ENCODE data around the gene NCBP2L.

NCBP2L gene

DNA sequence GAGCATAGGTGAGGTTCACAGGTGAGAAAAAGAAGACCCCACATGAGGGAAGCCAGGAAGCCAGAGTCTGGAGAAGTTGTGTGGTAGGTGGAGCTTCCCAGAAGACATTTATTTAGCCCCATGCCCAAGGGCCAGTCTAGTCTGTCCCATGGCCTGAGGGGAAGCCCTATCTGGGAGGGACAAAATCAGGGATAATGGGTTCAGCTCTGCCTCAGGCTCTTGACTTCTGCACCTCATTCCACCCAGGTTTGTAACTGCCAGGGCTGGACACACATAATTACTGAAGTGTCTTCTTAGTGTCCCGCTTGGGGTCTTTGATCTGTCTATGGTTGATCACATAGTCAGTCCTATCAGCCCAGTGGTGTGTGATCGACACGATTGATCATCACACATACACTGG lies 38.0 kb upstream of the NCBP2L start:
- no peak for DNase-seq (ENCODE audit: extremely low spot score)
- ChIA-PET POLR2A (interaction anchor here (18.2 kb wide), 1 partner anchor 18 kb away, joined by 536 read pairs; no protein-coding TSS in a partner anchor), CTCF (interaction anchor here (0.6 kb wide), 2 partner anchors 9 to 331 kb away, joined by 3 to 4 read pairs; no protein-coding TSS in a partner anchor)
- TF ChIP-seq FOXM1 (IDR thresholded peaks at IDR 0.05; ENCODE audit: borderline replicate concordance), result no peak
- TF ChIP-seq HDGF (IDR thresholded peaks at IDR 0.05; ENCODE audit: borderline replicate concordance), result no peak
- TF ChIP-seq ELF4 (IDR thresholded peaks at IDR 0.05), result no peak
- no peak for TF ChIP-seq FOXK2 (IDR thresholded peaks at IDR 0.05)

DNA sequence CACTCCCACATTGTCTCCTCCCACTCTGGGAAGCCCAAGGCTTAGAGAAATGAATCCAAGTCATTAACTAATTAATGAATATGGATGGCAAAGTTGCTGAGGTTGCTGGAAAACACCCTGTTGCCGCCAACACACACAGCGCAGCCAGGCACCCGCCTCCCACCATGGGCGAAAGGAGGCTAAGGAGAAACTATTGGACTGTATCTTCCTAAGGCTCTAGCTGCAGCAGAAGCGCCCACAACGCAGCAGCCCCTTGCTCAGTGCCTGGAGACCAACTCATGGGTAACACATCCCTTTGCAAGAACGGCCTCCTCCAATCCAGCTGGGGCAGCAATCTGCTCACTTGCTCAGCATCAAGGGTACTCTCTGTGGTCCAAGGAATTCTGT lies 36.1 kb upstream of the NCBP2L start:
- CTCF ChIA-PET, result interaction anchor here (0.9 to 1.0 kb wide), 2 partner anchors 27 to 31 kb away, joined by 3 read pairs; no protein-coding TSS in a partner anchor
- POLR2A ChIA-PET, result interaction anchor here (0.7 to 18.2 kb wide), 6 partner anchors 9 to 65 kb away, joined by 3 to 536 read pairs (median 4); partner anchors contain the start of gene TSC22D3
- no peak for DNase-seq (ENCODE audit: extremely low spot score)
- TF ChIP-seq FOXA1 (IDR thresholded peaks at IDR 0.05) (no peak), NFRKB (IDR thresholded peaks at IDR 0.05) (no peak), ELF4 (IDR thresholded peaks at IDR 0.05) (no peak), HDGF (IDR thresholded peaks at IDR 0.05; ENCODE audit: borderline replicate concordance) (no peak), LEF1 (IDR thresholded peaks at IDR 0.05; ENCODE audit: borderline replicate concordance) (no peak), FOXM1 (IDR thresholded peaks at IDR 0.05; ENCODE audit: borderline replicate concordance) (no peak), ARNT (IDR thresholded peaks at IDR 0.05) (no peak)
- TF ChIP-seq, protein P1, sequence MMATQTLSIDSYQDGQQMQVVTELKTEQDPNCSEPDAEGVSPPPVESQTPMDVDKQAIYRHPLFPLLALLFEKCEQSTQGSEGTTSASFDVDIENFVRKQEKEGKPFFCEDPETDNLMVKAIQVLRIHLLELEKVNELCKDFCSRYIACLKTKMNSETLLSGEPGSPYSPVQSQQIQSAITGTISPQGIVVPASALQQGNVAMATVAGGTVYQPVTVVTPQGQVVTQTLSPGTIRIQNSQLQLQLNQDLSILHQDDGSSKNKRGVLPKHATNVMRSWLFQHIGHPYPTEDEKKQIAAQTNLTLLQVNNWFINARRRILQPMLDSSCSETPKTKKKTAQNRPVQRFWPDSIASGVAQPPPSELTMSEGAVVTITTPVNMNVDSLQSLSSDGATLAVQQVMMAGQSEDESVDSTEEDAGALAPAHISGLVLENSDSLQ (IDR thresholded peaks at IDR 0.05), result no peak

DNA sequence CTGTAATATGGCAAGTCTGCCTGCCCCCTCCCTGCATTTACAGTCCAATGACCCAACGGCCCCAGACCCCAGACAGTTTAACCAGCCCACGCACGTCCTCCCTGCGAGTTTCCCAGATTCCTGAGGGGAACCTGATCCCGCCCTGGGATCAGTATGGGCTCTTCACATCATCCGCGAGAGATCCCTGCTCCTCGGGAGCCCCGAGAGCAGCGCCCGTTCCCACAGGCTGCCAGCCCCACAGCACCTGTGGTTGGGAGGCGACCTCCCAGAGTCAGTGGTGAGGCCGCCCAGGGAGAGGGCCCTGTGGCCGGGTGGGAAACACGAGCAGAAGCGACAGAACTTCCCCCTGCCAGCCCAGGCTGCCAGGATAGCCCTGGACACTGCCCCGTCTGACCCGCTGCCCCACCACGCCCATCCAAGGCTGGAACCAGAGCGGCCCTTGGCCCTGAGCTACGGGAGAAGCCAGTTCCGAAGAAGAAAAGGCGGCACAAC lies 34.8 kb upstream of the NCBP2L start:
- TF ChIP-seq SP1 (IDR thresholded peaks at IDR 0.05) (no peak), HDGF (IDR thresholded peaks at IDR 0.05; ENCODE audit: borderline replicate concordance) (0 out of 2 replicates have a peak, but pooled peaks have one; percentile 71), FOXK2 (IDR thresholded peaks at IDR 0.05) (no peak), FOXA1 (IDR thresholded peaks at IDR 0.05) (no peak), TARDBP (IDR thresholded peaks at IDR 0.05) (no peak), CTBP1 (IDR thresholded peaks at IDR 0.05; ENCODE audit: borderline replicate concordance) (no peak)
- POLR2A ChIA-PET, result interaction anchor here (0.8 to 18.2 kb wide), 3 partner anchors 21 to 56 kb away, joined by 3 to 536 read pairs (median 7); partner anchors contain the start of gene TSC22D3
- DNase-seq (ENCODE audit: extremely low spot score), result no peak
- CTCF ChIA-PET, result interaction anchor here (1.1 kb wide), 1 partner anchor 14 kb away, joined by 3 read pairs; no protein-coding TSS in a partner anchor

- no peak for DNase-seq (ENCODE audit: extremely low spot score)
- TF ChIP-seq LEF1 (IDR thresholded peaks at IDR 0.05; ENCODE audit: borderline replicate concordance) (no peak), FOXK2 (IDR thresholded peaks at IDR 0.05) (no peak), TARDBP (IDR thresholded peaks at IDR 0.05) (no peak), HDGF (IDR thresholded peaks at IDR 0.05; ENCODE audit: borderline replicate concordance) (no peak), ZNF384 (IDR thresholded peaks at IDR 0.05) (no peak)
- ChIA-PET CTCF (interaction anchor here (0.9 to 2.2 kb wide), 4 partner anchors 9 to 71 kb away, joined by 3 to 8 read pairs (median 4); partner anchors contain the start of gene NCBP2L), POLR2A (interaction anchor here (1.1 to 18.2 kb wide), 3 partner anchors 8 to 68 kb away, joined by 3 to 536 read pairs (median 8); no protein-coding TSS in a partner anchor)
These were observed 33.5 kb upstream of the NCBP2L start for GRCh38 chrX:107743995-107744394.

- no peak for DNase-seq (ENCODE audit: extremely low spot score)
- TF ChIP-seq L3MBTL2 (conservative IDR thresholded peaks at IDR 0.05), result no peak
- no peak for TF ChIP-seq FOXA1 (IDR thresholded peaks at IDR 0.05)
- TF ChIP-seq FOXM1 (IDR thresholded peaks at IDR 0.05; ENCODE audit: borderline replicate concordance), result no peak
- TF ChIP-seq ELF4 (IDR thresholded peaks at IDR 0.05), result no peak
- TF ChIP-seq NFRKB (IDR thresholded peaks at IDR 0.05), result no peak
- no peak for TF ChIP-seq TARDBP (IDR thresholded peaks at IDR 0.05)
- TF ChIP-seq ZNF384 (IDR thresholded peaks at IDR 0.05), result no peak
- TF ChIP-seq BHLHE40 (IDR thresholded peaks at IDR 0.05; ENCODE audit: borderline replicate concordance), result no peak
- no peak for TF ChIP-seq HDGF (IDR thresholded peaks at IDR 0.05; ENCODE audit: borderline replicate concordance)
- TF ChIP-seq, protein P1 (IDR thresholded peaks at IDR 0.05), result no peak
- no peak for TF ChIP-seq SUZ12 (IDR thresholded peaks at IDR 0.05)
- no peak for TF ChIP-seq ARNT (IDR thresholded peaks at IDR 0.05)
- TF ChIP-seq LEF1 (IDR thresholded peaks at IDR 0.05; ENCODE audit: borderline replicate concordance), result no peak
- TF ChIP-seq CTBP1 (IDR thresholded peaks at IDR 0.05; ENCODE audit: borderline replicate concordance), result no peak
- no peak for TF ChIP-seq FOXK2 (IDR thresholded peaks at IDR 0.05)
- TF ChIP-seq SP1 (IDR thresholded peaks at IDR 0.05), result no peak
- POLR2A ChIA-PET, result interaction anchor here (0.8 to 18.2 kb wide), 4 partner anchors 9 to 71 kb away, joined by 3 to 536 read pairs (median 14); no protein-coding TSS in a partner anchor
- CTCF ChIA-PET, result interaction anchor here (2.2 kb wide), 1 partner anchor 32 kb away, joined by 8 read pairs; the partner anchor contains the start of gene NCBP2L
These were observed 32.7 kb upstream of the NCBP2L start for GRCh38 chrX:107744868-107745267.

DNA sequence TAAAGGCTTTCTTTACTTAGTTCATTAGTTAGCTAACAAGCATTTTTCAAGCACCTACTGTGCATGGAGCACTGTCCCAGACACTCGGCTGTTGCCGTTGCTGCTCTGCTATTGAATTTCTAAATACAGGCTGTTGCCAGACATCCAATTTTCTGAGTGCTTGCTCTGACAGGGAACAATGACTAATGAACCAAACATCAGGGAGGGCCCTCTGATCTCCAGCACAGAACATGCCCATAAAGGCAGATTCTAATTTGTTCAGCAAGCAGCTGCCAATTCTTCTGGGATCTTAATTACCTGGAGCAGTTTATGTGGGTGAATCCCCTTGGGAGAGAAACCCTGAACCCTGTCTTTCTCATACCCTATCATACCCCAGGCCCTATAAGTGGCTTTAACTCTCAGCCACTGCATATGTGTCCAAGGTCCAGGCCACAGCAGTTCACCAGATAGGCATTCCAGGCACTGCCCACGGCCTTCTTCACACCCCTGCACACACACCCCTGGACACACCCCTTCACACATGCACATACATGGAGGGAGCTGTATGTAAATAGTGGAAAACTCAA lies 29.9 kb upstream of the NCBP2L start:
- CTCF ChIA-PET, result interaction anchor here (0.9 to 2.0 kb wide), 3 partner anchors 10 to 75 kb away, joined by 3 to 14 read pairs (median 9); no protein-coding TSS in a partner anchor
- DNase-seq (ENCODE audit: extremely low spot score), result peak; percentile 53
- TF ChIP-seq, protein P1 (IDR thresholded peaks at IDR 0.05), result peak; percentile 92
- TF ChIP-seq ZNF384 (IDR thresholded peaks at IDR 0.05) (no peak), FOXK2 (IDR thresholded peaks at IDR 0.05) (no peak), TARDBP (IDR thresholded peaks at IDR 0.05) (no peak), L3MBTL2 (conservative IDR thresholded peaks at IDR 0.05) (no peak), FOXM1 (IDR thresholded peaks at IDR 0.05; ENCODE audit: borderline replicate concordance) (no peak), BHLHE40 (IDR thresholded peaks at IDR 0.05; ENCODE audit: borderline replicate concordance) (no peak), FOXA1 (IDR thresholded peaks at IDR 0.05) (no peak), SP1 (IDR thresholded peaks at IDR 0.05) (no peak), ARNT (IDR thresholded peaks at IDR 0.05) (no peak), LEF1 (IDR thresholded peaks at IDR 0.05; ENCODE audit: borderline replicate concordance) (no peak), CTBP1 (IDR thresholded peaks at IDR 0.05; ENCODE audit: borderline replicate concordance) (peak; percentile 62; the same call in 1 of the 2 replicates)
- POLR2A ChIA-PET, result interaction anchor here (0.8 to 4.1 kb wide), 12 partner anchors 11 to 119 kb away, joined by 3 to 20 read pairs (median 6); partner anchors contain the start of genes PRPS1 and TSC22D3
